ENCODE results near the gene TLE3. TPM values are rescaled to one million over a fixed set of nuclear protein-coding genes. Genes with fewer than 3 reads are reported as not detected.

The TLE3 gene
- total RNA-seq, 4 donors from 2014 or later: 130 to 176 (median 140) TPM

- Histone ChIP-seq H3K9me3 (no peaks in the 10 kb centered on the region), H3K4me3 (peak overlapping the region in 2 of 4 donors; percentile 39 to 95), H3K36me3 (peaks cover 0 to 7% (median 0%) of the 10 kb centered on the region in 3 donors), H3K27me3 (no peaks in the 10 kb centered on the region), H3K27ac (peak overlapping the region; percentile 3 to 92 (median 70)), H3K4me1 (peaks cover 0 to 71% (median 30%) of the 10 kb centered on the region in 4 donors)
- DNase-seq: no peak
- TF ChIP-seq CTCF (IDR thresholded peaks at IDR 0.05) (no peak), POLR2A (IDR thresholded peaks at IDR 0.05) (no peak)
Measured at GRCh38 chr15:70093070-70093469, 4.6 kb downstream of the TLE3 start.

DNA sequence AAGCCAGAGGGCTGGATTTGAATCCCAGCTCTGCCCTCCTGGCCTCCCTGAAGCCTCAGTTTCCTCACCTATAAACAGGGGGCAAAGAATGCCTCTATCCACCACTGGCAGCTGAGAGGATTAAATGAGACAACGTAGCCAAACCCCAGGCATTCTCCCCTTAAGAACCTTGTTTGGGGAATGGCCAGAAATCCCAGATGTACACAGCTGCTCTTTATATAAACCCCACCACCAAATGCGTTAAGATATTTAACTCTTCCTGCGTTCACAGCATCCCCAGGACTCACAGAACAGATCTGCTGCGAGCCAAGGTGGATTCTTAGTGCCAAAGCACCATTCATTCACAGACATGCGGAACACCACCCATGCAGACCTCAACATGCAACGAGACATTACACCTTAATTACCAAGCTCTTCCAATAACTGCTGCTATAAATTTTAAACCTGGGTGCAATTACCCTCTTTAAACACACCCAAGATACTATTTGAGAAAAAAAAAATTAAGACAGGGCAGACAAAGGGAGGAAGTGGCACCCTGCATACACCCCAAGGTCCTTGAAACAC is 5.2 kb downstream of the TLE3 start:
- no peaks in the 10 kb centered on the region for H3K9me3 ChIP-seq
- peaks cover 0 to 76% (median 30%) of the 10 kb centered on the region in 4 donors for H3K4me1 ChIP-seq
- no peaks in the 10 kb centered on the region for H3K27me3 ChIP-seq
- TF ChIP-seq POLR2A (IDR thresholded peaks at IDR 0.05) (no peak), CTCF (IDR thresholded peaks at IDR 0.05) (peak in 2 of 6 experiments; percentile 1)
- H3K27ac ChIP-seq: peak overlapping the region in 3 of 4 donors; percentile 55 to 92 (median 85)
- no peak for DNase-seq
- peaks cover 0 to 12% (median 0%) of the 10 kb centered on the region in 3 donors for H3K36me3 ChIP-seq
- peak overlapping the region in 2 of 4 donors; percentile 39 to 95 for H3K4me3 ChIP-seq

DNA sequence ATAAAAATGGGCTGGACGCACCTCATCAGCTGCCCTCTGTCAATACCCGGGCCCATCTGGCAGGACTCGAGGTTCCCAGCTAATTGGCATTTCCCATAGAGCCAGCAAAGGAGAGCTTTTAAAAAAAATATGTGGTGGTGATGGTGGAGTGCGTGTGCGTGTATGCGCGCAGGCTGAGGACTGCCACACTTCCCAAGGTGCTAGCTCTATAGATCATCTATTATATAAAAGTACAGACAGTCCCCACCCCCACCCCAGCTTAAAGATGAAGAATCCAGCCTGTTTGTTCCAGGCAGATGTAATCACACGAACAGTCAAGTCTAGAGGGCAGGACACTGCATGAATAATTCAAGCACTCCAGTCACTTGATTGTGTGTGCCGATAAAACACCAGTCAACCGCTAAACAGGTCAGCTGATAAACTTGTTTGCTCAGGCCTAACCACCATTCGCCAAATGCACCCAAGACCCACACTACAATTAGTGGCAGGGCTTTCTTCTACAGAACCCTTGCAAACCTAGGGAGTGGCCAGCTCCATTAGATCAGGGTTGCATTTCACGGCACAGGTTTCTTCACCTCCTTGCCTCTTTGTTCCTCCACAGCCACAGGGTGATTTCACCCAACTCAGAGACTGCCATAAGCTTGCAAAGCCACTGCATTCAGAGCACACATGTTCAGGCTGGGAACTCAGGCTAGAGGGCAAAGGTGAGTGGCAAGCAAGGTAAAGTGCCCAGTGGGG is 5.8 kb downstream of the TLE3 start:
- Histone ChIP-seq H3K27ac (peak overlapping the region in 3 of 4 donors; percentile 55 to 92 (median 85)), H3K9me3 (no peaks in the 10 kb centered on the region), H3K4me3 (peak overlapping the region in 2 of 4 donors; percentile 39 to 95), H3K27me3 (no peaks in the 10 kb centered on the region), H3K36me3 (peaks cover 0 to 16% (median 0%) of the 10 kb centered on the region in 3 donors), H3K4me1 (peaks cover 0 to 76% (median 30%) of the 10 kb centered on the region in 4 donors)
- peak in 2 of 3 donors; percentile 64 to 72 for DNase-seq
- TF ChIP-seq POLR2A (IDR thresholded peaks at IDR 0.05): peak; percentile 71 to 73
- peak in 2 of 6 experiments; percentile 0 to 2 for TF ChIP-seq CTCF (IDR thresholded peaks at IDR 0.05)

GRCh38 chr15:70090436-70091296 is 7.1 kb downstream of the TLE3 start:
- no peaks in the 10 kb centered on the region for H3K9me3 ChIP-seq
- peak in 2 of 3 donors; percentile 67 to 82 for DNase-seq
- peaks cover 0 to 76% (median 30%) of the 10 kb centered on the region in 4 donors for H3K4me1 ChIP-seq
- H3K27ac ChIP-seq: peak overlapping the region in 3 of 4 donors; percentile 38 to 92 (median 85)
- no peak for TF ChIP-seq CTCF (IDR thresholded peaks at IDR 0.05)
- TF ChIP-seq POLR2A (IDR thresholded peaks at IDR 0.05): peak in 1 of 2 donors; percentile 16
- H3K4me3 ChIP-seq: peak overlapping the region in 2 of 4 donors; percentile 25 to 39
- H3K27me3 ChIP-seq: no peaks in the 10 kb centered on the region
- H3K36me3 ChIP-seq: peaks cover 0 to 26% (median 0%) of the 10 kb centered on the region in 3 donors

GRCh38 chr15:70089692-70089971 is 8.1 kb downstream of the TLE3 start:
- H3K4me1 ChIP-seq: peaks cover 8 to 68% (median 28%) of the 10 kb centered on the region in 4 donors
- no peak overlapping the region for H3K4me3 ChIP-seq
- no peak for TF ChIP-seq POLR2A (IDR thresholded peaks at IDR 0.05)
- TF ChIP-seq CTCF (IDR thresholded peaks at IDR 0.05): no peak
- no peak for DNase-seq
- peak overlapping the region in 3 of 4 donors; percentile 34 to 85 (median 59) for H3K27ac ChIP-seq
- no peaks in the 10 kb centered on the region for H3K27me3 ChIP-seq
- no peaks in the 10 kb centered on the region for H3K9me3 ChIP-seq
- peaks cover 0 to 31% (median 0%) of the 10 kb centered on the region in 3 donors for H3K36me3 ChIP-seq

All from Peyer's patch (tissue), 4 donors.